ENCODE data around the gene ANGPTL5. TPM values are rescaled to one million over a fixed set of nuclear protein-coding genes. Genes with fewer than 3 reads are reported as not detected.
"Not testable (repeated sequence)": the region's sequence is repeated elsewhere in the genome, so short reads cannot be mapped to it uniquely, and the experiment has no call there.

ANGPTL5 gene
- total RNA-seq, 1 experiment from 2014 or later, result not detected

GRCh38 chr11:101889767-101890166 is 26.6 kb downstream of the ANGPTL5 start:
- DNase-seq (ENCODE audit: low read depth), result no peak

GRCh38 chr11:101885631-101886030 is 30.7 kb downstream of the ANGPTL5 start:
- DNase-seq (ENCODE audit: low read depth), result no peak

DNA sequence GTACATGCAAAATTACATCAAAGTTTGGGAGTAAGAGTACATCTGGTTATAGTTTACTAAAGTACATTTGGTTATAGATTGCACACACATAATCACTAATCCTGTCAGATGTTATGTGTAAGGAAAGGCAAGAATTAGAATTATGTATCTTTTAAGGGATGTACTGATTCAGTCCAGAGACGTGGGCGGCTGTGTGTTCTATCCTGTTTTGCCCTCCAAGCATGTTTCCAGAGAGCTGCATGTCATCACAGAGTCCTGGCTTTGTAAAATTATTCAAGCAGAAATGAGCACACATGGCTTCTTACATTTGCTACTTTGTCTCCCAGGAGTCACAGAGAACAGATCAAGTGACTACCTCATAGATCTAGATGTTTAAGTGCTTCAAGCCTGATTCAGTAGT is 34.7 kb downstream of the ANGPTL5 start:
- no peak for DNase-seq (ENCODE audit: low read depth)

- peak; percentile 54 for DNase-seq (ENCODE audit: low read depth)
These were observed 36.1 kb downstream of the ANGPTL5 start for GRCh38 chr11:101880222-101880621.

DNA sequence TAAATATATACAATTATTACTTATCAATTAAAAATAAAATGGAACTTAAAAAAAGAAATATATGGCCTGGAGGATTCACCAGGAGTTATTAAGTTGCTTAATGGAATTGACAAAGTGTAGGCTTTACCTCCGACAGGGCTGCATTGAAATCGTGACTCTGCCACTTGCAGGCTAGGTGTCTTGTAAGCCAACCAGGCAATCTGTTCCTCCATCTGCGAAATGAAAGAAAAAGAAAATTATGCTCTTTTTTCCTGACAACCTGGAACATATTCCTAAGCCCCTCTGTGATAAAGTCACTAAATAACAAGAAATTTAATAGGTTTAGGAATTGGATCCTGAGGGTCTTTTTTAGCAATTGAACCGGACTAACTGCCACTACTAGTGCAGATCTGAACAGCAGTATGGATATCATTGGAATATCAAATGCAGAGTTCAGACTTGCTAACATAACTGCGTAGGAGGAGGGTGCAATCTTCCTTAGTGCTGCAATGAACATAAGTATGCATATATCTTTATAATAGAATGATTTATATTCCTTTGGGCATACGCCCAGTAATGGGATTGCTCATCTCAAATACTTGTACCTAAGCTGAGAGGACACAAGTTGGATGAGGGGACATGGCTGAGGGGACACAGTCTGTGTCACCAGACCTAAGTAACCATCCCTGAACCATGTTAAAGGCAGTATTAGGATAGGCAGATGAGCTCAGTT is 44.0 kb downstream of the ANGPTL5 start:
- DNase-seq (ENCODE audit: low read depth), result no peak

DNA sequence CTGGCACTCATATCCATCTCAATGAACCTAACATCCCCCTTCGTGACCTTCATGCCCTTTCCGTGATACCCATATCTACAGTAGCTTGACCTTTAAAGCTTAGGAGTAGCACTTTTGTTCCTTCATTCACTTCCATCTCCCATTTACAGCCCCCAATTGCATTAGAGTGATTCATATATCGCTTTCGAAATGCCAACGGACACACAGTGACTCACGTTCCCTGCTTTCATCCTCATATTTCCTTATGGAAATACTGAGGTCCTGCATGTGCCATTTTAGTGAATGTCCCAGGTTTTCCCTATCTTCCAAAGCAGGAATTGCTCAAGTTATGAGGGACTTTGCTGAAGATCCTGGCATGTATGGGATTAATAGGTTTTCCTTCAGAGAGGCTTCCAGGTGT is 45.8 kb downstream of the ANGPTL5 start:
- DNase-seq (ENCODE audit: low read depth), result peak; percentile 88

- DNase-seq (ENCODE audit: low read depth), result peak; percentile 31
These were observed 48.4 kb downstream of the ANGPTL5 start for GRCh38 chr11:101867951-101868350.

DNA sequence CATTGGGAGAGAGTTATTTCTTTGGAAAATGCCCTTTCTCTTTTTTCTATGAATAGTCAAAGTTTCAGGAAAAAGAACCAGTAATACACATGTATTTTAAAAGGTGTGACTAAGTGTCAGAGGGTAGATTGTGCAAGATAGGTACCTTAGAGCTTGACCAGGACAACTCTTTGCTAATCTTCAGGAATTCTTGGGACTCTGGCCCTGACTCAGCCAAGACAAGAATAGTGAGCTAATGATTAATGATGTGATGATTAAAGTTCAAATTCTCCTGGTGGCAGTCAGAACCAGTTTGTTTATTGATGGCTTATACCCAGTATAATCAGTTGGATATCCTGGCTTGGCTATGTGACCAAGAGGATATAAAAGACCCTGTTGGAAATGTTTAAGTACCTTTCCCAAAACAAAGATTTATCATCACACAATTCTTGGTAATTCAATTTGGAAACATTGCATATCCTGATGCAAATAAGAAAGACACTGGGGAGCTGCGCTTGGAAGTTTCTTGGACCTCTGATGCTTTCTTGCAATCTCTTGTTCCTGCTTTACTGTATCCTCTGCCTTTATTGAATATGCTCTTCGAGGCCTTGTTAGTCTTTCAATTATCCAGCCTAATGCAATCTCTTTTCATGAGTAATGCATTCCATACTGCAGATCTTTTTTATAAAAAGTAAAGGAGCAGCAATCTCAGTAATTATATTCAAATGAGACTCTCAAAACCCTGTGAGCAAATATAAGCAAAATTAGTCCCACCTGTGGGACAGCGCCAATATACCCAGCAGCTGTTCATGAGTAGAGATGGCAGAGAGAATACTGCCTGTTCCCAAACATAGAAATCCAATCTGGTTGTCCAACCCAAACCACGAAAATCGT is 49.5 kb downstream of the ANGPTL5 start:
- peak; percentile 37 for DNase-seq (ENCODE audit: low read depth)

- DNase-seq (ENCODE audit: low read depth), result no peak
These were observed 52.2 kb downstream of the ANGPTL5 start for GRCh38 chr11:101864098-101864497.

- DNase-seq (ENCODE audit: low read depth), result peak; percentile 79
These were observed 53.0 kb downstream of the ANGPTL5 start for GRCh38 chr11:101863361-101863760.

DNA sequence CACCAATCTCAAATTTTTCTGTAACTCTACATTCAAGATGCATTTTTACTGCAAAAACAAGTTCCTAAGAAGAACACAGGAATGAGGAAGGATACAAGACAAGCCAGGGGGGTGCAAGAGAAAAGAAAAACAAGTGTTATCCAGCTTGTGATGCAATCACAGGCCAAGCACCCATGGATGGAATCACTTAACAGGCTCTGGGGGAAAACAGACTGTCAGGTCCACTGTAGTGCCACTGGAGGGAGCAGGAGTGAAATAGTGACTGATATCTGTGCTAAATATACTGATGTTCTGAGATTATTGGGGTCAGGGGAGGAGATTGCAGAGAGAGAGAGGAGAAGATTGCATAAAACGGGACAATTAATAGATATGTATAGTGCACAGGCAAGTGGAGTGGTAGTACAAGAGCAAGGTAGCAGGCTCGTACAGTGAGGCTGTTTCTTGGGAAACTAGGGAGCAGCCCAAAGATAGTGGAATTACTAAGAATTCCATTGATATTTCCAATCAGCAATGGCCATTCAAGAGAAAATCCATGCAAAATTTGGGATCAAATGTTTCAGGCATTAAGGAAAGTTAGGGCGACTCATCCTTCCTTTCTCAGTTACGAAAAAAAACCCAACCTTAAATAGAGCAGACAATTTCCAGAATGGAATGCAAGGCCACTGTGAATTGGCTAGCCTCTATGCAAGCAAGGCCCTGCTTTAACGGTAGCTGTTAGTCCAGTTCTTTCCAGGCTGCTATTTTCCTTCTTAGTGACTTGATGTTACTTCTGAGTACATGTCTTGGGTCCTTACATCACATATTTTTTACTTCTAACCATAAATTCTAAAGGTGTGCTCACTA is 53.7 kb downstream of the ANGPTL5 start:
- DNase-seq (ENCODE audit: low read depth), result peak; percentile 54

DNA sequence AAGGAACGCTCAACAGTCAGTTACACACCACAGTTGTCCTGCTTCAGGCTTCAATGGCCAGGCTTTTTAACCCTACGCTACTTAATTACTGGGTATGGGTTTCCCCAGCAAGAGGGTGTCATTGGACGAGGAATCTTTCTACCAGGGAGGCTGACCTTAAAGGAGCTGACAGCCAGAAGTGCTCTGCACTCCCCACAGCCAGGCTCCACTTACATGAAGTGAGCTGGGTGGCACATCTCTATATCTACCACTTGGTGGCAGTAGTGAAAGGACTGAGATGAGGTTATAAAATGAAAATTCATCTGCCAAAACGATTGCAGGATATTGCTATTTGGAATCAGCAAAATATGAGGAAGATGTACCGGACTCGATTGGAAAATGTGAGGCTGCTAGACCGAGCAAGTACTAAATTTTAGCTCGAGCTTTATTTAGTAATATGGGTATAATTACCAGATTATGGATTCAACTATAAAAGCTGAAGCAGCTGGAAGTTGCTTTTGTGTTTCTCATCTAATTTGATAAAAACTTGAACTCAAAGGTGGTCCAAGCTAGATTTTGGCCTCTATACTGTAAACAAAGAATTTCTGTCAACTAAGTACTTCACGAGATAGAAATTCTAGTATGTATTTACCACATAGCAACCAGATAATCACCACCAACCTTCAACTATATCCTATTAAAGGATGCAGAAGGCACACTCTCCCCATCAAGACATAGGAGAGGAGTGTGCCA is 55.5 kb downstream of the ANGPTL5 start:
- peak; percentile 55 for DNase-seq (ENCODE audit: low read depth)

GRCh38 chr11:101852260-101852659 is 64.1 kb downstream of the ANGPTL5 start:
- DNase-seq (ENCODE audit: low read depth), result not testable (repeated sequence)

- DNase-seq (ENCODE audit: low read depth), result no peak
These were observed 68.1 kb downstream of the ANGPTL5 start for GRCh38 chr11:101848262-101848661.

DNA sequence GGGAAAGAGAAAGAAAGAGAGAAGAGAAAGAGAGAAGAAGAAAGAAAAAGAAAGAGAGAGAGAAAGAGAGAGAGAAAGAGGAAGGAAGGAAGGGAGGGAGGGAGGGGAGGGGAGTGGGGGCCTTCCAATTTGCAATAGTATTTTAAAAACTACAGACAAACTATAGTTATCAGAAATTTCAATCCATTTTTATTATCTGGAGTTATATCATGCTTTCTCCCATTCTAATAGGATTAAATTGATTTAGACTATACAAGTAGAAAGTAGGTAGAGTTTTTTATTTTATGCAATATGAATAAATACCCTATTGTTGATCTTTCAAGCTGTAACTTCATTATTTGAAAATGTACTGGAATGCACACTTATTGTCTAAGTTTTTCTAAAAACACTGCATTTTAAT is 71.7 kb downstream of the ANGPTL5 start:
- DNase-seq (ENCODE audit: low read depth), result no peak

DNA sequence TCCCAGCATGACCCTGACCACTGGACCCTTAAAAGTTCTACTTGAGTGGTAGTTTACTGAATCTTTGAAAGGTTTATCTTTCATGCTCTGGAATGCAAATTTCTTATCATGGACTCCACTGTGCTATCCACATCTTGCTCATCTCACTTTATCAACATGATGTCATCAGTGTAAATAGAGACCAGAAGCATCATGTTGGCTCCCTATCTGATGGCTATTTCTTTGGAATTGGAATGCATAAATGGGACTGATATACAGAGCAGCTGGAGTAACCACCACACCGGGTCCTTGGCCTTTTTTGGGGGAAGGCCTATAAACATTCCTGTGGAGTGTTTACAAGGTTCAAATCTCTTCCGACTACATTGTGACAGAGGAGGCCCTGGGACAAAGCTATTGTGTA is 75.6 kb downstream of the ANGPTL5 start:
- no peak for DNase-seq (ENCODE audit: low read depth)

Other genes starting within 250 kb of the ANGPTL5 start
- 0.43 and 1.2 TPM in 2 replicates for gene CEP126, start 1.5 kb downstream of the ANGPTL5 start, total RNA-seq (2014; rRNA removed; shearing (Covaris generic))
- gene CFAP300, start 130.9 kb upstream of the ANGPTL5 start, total RNA-seq (2014; rRNA removed; shearing (Covaris generic)), result 0.05 and 0.57 TPM in 2 replicates
- gene YAP1, start 193.9 kb upstream of the ANGPTL5 start, total RNA-seq (2014; rRNA removed; shearing (Covaris generic)), result 86.4 and 139 TPM in 2 replicates

Measured in HT1080 (cell line).